HG03095 (cell line): ENCODE measurements around the gene TMEM218.

Experiments used
- ATAC-seq: cut with Tn5 transposase; IDR thresholded peaks from one replicate; pipeline ENCODE4 v1.9.1; 2021; ENCODE audit warnings: moderate library complexity; ENCODE audit not compliant: unreplicated experiment

The TMEM218 gene

GRCh38 chr11:125129316-125129993, 18.0 kb upstream of the TMEM218 start:
- no peak for ATAC-seq

- ATAC-seq: no peak
Measured at GRCh38 chr11:125128450-125128849, 17.0 kb upstream of the TMEM218 start.

- no peak for ATAC-seq
Measured at GRCh38 chr11:125124618-125124992, 13.2 kb upstream of the TMEM218 start.

- ATAC-seq: peak; percentile 78
Measured at GRCh38 chr11:125123947-125124617, 12.7 kb upstream of the TMEM218 start.

- ATAC-seq: no peak
Measured at GRCh38 chr11:125123194-125123946, 11.9 kb upstream of the TMEM218 start.

GRCh38 chr11:125117429-125117828, 6.0 kb upstream of the TMEM218 start:
- ATAC-seq: no peak

- no peak for ATAC-seq
Measured at GRCh38 chr11:125114518-125114917, 3.1 kb upstream of the TMEM218 start.

GRCh38 chr11:125112208-125112604, 780 bp upstream of the TMEM218 start:
- no peak for ATAC-seq

DNA sequence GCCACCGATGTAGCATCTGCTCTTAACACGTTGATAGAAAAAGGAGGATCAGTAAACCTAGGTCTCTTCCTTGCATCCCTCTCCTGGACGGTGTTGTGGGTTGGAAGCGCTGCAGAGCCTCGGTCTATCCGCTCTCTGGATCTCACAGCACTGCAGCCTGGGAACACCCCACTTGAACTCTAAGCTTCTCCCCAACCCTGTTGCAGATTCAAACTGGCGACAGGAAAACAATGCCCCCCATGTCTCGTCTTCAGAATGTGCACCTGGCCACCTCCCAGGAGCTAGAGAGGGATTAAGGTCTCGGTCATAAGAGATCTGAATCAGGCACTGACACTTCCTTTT, 454 bp downstream of the TMEM218 start:
- ATAC-seq: no peak

DNA sequence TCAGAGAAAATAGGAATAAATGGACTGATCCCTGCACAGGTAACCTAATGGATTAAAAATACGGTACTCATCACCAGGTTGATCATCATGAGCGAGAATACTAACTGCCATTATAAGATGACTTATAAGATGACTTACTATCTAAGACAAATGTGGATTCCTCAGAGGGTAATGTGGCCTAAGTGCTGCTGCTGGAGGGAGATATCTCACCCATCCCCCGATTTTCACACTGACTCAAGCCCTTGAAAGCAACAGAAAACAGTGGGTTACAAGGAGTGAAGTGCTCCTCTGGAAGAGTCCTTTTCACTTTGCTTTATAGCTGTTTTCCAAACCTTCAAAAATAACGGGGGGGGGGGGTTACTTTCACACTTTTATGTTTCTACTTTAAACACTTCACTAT, 920 bp downstream of the TMEM218 start:
- ATAC-seq: no peak

DNA sequence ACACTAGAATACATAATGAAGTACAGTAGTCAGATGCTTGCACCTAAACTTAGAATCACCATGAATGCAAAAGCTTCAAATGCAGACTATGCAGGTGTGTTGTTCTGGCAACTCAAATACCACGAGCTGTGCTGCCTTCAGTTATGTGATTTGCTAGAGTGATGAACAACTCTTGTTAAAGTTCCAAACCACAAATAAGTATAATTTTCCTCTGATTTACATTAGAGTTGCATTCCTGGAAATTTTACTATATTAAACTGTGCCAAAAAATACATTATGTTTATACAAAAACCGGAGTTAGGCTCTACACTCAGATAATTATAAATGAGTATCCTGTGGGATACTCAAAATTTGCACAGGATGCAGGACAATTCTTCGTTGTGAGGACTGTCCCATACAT, 3.0 kb downstream of the TMEM218 start:
- no peak for ATAC-seq

DNA sequence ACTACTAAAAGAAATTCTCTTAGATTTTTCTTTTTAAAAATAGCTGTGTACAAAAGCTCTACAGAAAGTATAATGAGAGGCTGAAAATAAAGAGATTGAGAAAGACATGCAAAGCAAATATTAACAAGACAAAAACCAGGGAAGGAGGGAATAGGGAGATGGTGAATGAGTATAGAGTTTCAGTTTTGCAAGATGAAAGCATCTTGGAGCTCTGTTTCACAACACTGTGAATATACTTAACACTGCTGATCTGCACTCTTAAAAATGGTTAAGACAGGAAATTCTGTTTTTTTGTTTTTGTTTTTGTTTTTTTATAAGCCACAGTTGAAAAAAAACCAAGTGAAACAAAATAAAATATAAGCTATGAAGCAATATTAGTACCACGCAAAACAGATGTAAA, 5.5 kb downstream of the TMEM218 start:
- ATAC-seq: no peak

DNA sequence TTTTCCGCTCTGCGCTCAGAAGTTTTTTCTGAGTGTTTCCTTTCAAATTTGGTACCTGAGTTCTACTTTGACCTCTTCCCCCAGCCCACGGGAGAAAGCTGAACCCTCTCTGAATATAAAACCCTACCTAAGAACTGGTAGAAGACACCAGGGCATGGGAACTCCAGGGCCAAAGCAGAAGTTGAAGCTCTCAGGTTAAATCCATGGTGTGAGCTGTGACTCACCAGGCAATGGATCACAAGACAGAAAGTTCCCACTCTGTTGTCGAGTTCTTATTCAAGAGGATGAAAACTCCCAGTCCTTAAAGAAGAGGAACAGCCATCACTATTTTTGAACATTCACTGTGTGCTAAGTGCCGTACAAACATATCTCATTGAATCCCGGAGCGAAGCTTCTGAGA, 8.9 kb downstream of the TMEM218 start:
- no peak for ATAC-seq

- ATAC-seq: no peak
Measured at GRCh38 chr11:125102025-125102424, 9.4 kb downstream of the TMEM218 start.

DNA sequence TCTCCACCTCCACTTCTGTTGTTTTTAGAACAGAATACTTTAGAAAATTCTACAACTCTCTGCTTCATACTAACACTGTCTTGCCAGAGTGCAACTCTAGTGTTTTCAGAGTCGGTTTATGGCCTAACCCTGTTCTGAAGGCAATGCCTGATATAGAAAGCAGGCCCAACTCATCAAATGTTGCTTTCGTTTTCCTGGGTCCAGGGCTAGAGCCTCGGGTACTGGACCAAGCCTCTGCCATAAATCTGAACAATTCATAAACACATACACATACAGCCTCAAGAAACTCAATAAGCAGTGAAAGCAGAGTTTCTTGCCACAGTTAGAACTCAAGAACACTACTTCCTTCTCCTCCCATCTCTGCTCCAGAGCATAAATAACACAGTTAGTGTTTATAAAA, 9.8 kb downstream of the TMEM218 start:
- ATAC-seq: no peak

- ATAC-seq: no peak
Measured at GRCh38 chr11:125100136-125100535, 11.3 kb downstream of the TMEM218 start.

DNA sequence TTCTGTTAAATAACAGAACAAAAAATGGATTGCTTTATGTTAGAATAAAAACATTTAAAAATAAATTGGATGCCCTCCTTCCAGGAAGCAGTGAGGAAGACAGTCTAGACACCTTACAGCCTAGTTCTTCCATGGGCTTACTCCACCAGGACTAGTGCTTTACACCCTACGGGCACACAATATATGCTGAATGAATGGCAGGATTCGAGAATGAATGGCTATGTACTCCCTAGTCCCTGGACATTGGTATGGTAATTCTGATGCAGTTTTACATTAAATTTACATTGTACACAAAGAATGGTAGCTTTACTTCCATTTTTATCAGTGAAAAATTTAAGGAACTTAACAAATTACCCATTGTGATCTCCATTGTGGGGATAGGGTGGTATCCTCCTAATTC, 16.7 kb downstream of the TMEM218 start:
- ATAC-seq: no peak

- ATAC-seq: no peak
Measured at GRCh38 chr11:125093502-125093901, 17.9 kb downstream of the TMEM218 start.

DNA sequence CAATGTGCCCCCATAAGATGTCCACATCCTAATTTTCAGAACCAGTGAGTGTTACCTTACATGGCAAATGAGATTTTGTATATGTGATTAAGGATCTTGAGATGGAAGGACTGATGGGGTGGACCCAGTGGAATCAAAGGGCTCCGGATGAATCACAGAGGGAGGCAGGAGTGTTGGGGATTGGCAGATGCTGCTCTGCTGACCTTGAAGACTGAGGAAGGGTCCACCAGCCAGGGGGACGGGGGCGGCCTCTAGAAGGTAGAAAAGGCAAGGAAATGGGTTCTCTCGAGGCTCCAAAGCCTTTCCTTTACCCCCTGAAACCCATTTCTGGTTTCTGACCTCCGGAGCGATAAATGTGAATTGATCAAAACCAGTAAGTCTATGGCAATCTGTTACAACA, 18.8 kb downstream of the TMEM218 start:
- ATAC-seq: no peak

DNA sequence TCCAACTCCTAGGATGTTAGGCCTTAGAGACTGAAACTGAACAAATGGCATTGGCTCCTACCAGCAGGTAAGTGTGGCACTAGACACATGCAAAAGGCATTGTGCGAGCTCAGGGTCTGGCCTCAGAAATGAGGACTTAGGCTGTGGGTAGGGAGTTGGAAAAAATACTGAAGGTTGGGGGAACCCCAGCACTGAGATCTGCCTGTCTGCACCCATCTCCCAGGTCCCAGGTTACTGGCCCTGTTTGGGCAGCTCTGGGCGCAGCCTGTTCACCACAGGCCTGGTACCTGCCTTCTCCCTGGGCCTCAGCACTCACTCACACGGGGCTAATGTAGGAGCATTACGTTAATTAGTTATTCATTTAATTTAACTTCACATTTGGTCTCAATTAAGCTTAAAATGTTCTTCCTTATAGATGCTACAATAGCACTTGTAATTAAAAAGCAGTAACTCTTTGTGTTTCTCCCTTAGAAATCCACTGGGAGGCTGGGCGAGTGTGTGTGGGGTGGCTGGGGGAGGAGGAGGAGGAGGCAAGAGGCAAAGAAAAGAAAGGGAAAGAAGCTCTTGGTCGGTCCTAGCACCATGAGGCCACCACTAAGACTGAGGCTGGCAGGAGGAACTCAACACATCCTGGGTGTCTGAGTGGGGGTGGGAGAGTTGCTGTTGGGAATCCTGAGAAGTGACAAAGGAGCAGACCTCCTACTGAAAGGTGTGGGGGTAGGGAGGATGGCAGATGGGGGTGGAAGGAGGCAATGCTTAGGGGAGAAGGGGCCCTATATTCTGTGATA, 19.4 kb downstream of the TMEM218 start:
- ATAC-seq: no peak

- ATAC-seq: peak; percentile 50
Measured at GRCh38 chr11:125091247-125091876, 20.1 kb downstream of the TMEM218 start.
